ENCODE data around the gene CLDN18. TPM values are rescaled to one million over a fixed set of nuclear protein-coding genes. Genes with fewer than 3 reads are reported as not detected.

The CLDN18 gene
- polyA plus RNA-seq, 6 donors from 2014 or later, result not detected

DNA sequence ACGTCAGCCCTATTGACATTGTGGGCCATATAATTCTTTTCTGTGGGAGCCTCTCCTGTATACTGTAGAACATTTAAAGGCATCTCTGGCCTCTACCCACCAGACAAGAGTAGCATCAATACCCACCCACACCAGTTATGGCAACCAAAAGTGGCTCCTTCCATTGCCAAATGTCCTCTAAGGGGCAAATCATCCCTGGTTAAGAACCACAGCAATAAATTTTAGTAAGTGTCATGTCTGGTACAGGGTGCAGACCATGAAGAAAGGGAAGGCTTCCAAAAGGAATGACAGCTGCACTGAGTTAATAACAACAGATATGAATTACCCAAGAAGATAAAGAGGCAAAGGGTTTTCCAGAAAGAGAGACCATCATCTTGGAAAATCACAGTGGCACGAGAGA, 6.9 kb upstream of the CLDN18 start:
- ATAC-seq (ENCODE audit: low read depth in 2 of 2) (no peak), DNase-seq (no peak)
- H3K36me3 Mint-ChIP-seq, result no peaks in the 10 kb centered on the region
- no peak overlapping the region for H3K4me3 Mint-ChIP-seq
- peaks cover 4 to 20% (median 19%) of the 10 kb centered on the region in 3 donors for H3K27me3 Mint-ChIP-seq
- H3K27ac Mint-ChIP-seq, result peak overlapping the region in 1 of 6 donors; percentile 72
- no peaks in the 10 kb centered on the region for H3K4me1 Mint-ChIP-seq
- H3K9me3 Mint-ChIP-seq, result peaks cover 0 to 3% (median 0%) of the 10 kb centered on the region in 7 donors

DNA sequence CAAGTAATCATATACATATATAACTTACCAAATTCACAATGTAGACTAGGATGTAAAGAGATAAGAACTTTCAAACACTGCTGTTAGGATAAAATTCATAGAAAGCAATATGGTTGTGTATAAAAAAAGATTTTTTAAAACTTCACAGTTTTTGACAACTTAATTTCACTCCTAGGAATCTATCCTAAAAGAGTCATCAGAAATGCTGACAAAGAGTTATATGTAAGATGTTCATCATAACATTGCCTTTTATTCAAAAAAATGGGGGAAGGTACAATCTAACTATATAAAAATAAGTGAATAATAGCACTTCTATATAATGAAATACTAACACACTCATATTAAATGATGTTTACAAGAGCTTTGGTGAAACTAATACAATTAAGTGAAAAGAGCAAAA, 4.3 kb upstream of the CLDN18 start:
- Mint-ChIP-seq H3K4me1 (no peaks in the 10 kb centered on the region), H3K27ac (no peak overlapping the region), H3K36me3 (no peaks in the 10 kb centered on the region), H3K27me3 (peaks cover 0 to 4% (median 2%) of the 10 kb centered on the region in 3 donors), H3K9me3 (no peaks in the 10 kb centered on the region), H3K4me3 (no peak overlapping the region)
- ATAC-seq (ENCODE audit: low read depth in 2 of 2) (no peak), DNase-seq (no peak)

DNA sequence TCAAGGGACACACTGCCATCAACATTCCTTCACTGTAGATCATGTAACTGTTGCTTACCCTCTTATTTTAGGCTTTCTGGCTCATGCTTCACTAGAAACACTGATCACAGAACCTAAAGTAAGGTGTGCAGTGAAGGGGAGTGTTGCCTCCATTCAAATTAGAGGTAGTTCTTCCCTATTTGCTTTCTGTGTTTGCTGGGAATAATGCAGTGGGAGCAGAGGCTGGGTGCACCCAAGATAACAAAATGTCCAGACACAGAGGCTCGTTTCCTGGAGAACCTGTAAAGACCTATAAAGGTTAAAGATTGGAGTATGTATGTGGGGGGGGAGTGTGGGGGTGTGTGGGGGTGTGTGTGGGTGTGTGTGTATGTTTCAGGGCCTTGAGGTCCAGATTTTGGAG, 2.1 kb upstream of the CLDN18 start:
- H3K27ac Mint-ChIP-seq, result no peak overlapping the region
- no peak overlapping the region for H3K4me3 Mint-ChIP-seq
- no peaks in the 10 kb centered on the region for H3K9me3 Mint-ChIP-seq

DNA sequence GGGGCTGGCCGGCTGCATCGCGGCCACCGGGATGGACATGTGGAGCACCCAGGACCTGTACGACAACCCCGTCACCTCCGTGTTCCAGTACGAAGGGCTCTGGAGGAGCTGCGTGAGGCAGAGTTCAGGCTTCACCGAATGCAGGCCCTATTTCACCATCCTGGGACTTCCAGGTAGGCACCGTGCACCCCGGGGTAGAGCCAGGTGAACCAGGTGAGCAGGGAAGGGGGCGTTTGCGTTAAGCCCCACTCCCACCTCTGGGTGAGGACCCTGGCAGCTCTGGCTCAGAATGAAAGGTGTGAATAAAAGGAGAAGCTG, 267 bp downstream of the CLDN18 start:
- H3K9me3 Mint-ChIP-seq, result peaks cover 0 to 4% (median 0%) of the 10 kb centered on the region in 7 donors
- H3K27me3 Mint-ChIP-seq, result peaks cover 6 to 15% (median 9%) of the 10 kb centered on the region in 3 donors
- H3K36me3 Mint-ChIP-seq, result no peaks in the 10 kb centered on the region
- no peak for ATAC-seq (ENCODE audit: low read depth in 2 of 2)
- no peaks in the 10 kb centered on the region for H3K4me1 Mint-ChIP-seq
- no peak for DNase-seq
- H3K4me3 Mint-ChIP-seq, result no peak overlapping the region
- H3K27ac Mint-ChIP-seq, result no peak overlapping the region

More for the DNA sequence above, 2.1 kb upstream of the CLDN18 start:
- Mint-ChIP-seq H3K27me3 (peaks cover 0 to 10% (median 9%) of the 10 kb centered on the region in 3 donors), H3K36me3 (no peaks in the 10 kb centered on the region), H3K4me1 (no peaks in the 10 kb centered on the region)
- ATAC-seq (ENCODE audit: low read depth in 2 of 2) (no peak), DNase-seq (no peak)

DNA sequence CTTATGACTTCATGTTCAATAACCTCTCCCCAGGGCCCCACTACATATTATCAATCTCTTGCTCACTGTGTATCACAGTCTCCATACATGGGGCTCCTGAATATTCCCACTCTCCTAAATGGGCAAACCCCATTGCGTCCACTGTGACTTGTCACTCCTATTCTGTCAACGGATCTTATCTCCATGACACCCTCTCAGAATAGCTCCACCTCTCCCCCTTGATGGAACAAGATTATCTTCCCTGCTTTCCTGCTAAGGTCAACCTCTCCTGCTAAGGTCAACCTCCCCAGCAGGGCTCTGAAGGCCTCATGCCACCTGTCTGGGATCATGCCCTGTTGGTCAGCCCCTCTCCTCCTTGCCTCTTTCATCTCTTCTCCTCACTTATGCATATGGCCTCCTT, 1.8 kb downstream of the CLDN18 start:
- Mint-ChIP-seq H3K27ac (no peak overlapping the region), H3K4me3 (no peak overlapping the region), H3K36me3 (no peaks in the 10 kb centered on the region), H3K27me3 (peaks cover 5 to 15% (median 6%) of the 10 kb centered on the region in 3 donors), H3K4me1 (no peaks in the 10 kb centered on the region), H3K9me3 (peaks cover 0 to 4% (median 0%) of the 10 kb centered on the region in 7 donors)
- DNase-seq (no peak), ATAC-seq (ENCODE audit: low read depth in 2 of 2) (no peak)

DNA sequence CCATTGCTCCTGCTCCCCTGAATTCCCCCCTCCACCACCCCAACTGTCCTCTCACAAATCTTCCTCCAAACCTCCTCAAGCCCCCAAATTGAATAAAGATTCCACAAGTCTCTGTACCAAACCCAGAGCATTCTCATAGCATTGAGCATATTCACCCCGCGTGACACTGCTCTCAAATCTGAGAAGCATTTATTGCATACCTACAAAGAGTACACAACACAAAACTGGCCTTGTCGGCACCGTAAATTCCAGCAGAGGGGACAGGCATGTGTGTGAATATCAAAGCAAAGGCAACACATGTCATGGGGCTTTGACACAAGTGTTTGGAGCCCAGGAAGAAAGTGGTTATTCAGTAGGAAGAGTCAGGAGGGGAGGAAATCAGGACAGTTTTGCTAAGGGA, 2.6 kb downstream of the CLDN18 start:
- no peak overlapping the region for H3K27ac Mint-ChIP-seq
- no peaks in the 10 kb centered on the region for H3K4me1 Mint-ChIP-seq
- ATAC-seq (ENCODE audit: low read depth in 2 of 2), result no peak
- no peak overlapping the region for H3K4me3 Mint-ChIP-seq
- H3K27me3 Mint-ChIP-seq, result peaks cover 5 to 15% (median 6%) of the 10 kb centered on the region in 3 donors
- DNase-seq, result no peak
- H3K36me3 Mint-ChIP-seq, result no peaks in the 10 kb centered on the region
- H3K9me3 Mint-ChIP-seq, result peaks cover 0 to 4% (median 0%) of the 10 kb centered on the region in 7 donors

DNA sequence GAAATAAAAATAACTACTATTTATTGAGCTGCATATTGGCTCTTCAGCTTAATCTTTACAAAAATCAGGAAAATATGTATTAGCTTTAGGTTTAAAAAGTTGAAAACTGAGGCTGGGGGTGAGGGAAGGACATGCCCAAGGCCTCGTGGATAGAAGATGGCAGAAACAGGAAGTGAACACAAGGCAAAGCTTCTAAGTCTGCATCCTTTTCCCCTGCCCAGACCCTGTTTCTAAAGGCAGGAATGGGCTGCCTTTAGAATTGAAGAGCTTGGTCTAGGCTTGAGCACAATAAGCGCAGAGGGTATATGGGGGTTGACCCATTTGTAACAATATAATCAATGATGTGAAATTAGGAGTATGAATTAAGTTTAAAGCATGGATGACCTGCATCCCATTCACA, 6.1 kb downstream of the CLDN18 start:
- Mint-ChIP-seq H3K4me3 (no peak overlapping the region), H3K4me1 (no peaks in the 10 kb centered on the region), H3K27ac (no peak overlapping the region), H3K9me3 (peaks cover 0 to 4% (median 0%) of the 10 kb centered on the region in 7 donors), H3K36me3 (no peaks in the 10 kb centered on the region), H3K27me3 (peaks cover 5 to 15% (median 6%) of the 10 kb centered on the region in 3 donors)
- DNase-seq (no peak), ATAC-seq (ENCODE audit: low read depth in 2 of 2) (no peak)

DNA sequence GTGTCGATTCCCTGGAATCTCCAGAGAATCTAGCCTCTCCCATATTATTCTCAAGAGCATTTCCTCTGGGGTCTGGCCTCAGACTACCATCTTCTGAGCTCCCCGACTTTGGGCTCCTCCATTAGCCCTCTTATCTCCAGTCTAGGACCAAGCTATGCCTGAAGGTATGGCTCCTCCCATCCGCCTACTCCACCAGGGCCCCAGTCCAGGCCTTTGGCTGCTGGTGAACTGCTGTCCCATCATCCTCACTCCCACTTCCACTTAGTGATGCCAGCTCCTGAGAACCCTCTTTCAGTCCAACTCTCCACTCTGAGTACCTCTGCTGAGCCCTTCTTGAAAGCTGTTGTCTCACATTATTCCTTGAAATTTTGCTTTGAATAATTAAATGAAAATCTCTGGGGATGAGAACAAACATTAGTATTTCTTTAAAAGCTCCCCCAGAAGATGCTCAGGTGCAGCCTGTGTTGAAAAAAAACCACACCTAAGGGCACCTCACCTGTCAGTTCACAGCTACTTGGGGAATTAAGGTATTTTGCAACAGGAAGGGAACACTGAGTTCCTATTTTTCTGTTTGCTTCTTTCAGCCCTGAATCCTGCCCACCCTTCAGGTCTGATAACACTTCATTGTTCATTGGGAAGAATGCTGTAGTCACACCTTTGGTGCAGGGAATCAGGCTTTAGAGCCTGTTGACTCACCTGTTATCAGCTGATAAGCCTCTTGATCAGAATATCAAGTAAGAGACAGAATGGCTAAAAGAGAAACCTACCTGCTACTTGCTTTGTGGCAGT, 9.5 kb downstream of the CLDN18 start:
- no peak overlapping the region for H3K4me3 Mint-ChIP-seq
- H3K4me1 Mint-ChIP-seq, result no peaks in the 10 kb centered on the region
- no peak for ATAC-seq (ENCODE audit: low read depth in 2 of 2)

DNA sequence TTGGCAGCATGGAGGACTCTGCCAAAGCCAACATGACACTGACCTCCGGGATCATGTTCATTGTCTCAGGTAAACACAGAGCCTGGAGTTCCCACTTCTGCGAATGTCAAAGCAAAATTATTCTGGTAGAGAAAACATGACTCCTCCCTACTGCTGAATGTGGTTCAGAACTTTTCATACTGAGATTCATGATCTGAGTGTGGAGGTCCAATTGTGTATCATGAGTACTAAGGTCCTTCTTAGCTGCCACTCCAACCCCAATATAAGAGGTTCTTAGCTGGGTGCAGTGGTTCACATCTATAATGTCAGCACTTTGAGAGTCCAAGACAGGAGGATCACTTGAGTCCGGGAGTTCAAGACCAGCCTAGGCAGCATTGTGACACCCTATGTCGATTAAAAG, 13.8 kb downstream of the CLDN18 start:
- no peak overlapping the region for H3K27ac Mint-ChIP-seq
- no peak overlapping the region for H3K4me3 Mint-ChIP-seq
- ATAC-seq (ENCODE audit: low read depth in 2 of 2) (no peak), DNase-seq (no peak)
- H3K36me3 Mint-ChIP-seq, result no peaks in the 10 kb centered on the region
- peaks cover 0 to 17% (median 15%) of the 10 kb centered on the region in 3 donors for H3K27me3 Mint-ChIP-seq
- no peaks in the 10 kb centered on the region for H3K4me1 Mint-ChIP-seq
- H3K9me3 Mint-ChIP-seq, result no peaks in the 10 kb centered on the region

More for the DNA sequence above, 9.5 kb downstream of the CLDN18 start:
- H3K27ac Mint-ChIP-seq, result peak overlapping the region in 1 of 6 donors; percentile 63
- no peaks in the 10 kb centered on the region for H3K27me3 Mint-ChIP-seq
- DNase-seq, result no peak
- no peaks in the 10 kb centered on the region for H3K9me3 Mint-ChIP-seq
- no peaks in the 10 kb centered on the region for H3K36me3 Mint-ChIP-seq

DNA sequence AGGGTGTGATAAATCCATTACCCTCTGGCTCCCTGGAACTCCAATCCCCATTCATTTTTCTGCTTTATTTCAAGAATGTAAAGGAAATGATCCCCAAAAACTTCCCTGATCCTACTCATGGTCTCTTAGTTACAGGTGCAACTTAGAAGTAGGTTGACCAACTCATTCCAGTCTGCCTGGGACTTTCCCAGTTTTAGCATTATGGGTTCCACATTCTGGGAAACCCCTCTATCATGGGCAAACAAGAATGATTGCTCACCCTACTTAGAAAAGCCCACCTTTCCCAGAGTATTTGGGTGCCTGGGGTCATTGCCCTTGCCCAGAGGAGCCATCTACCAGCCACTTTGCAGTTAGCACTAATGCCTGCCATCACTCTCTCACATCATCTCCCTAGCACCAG, 15.6 kb downstream of the CLDN18 start:
- H3K27me3 Mint-ChIP-seq, result peaks cover 0 to 17% (median 15%) of the 10 kb centered on the region in 3 donors
- no peak overlapping the region for H3K4me3 Mint-ChIP-seq
- H3K9me3 Mint-ChIP-seq, result no peaks in the 10 kb centered on the region
- no peaks in the 10 kb centered on the region for H3K36me3 Mint-ChIP-seq
- ATAC-seq (ENCODE audit: low read depth in 2 of 2) (no peak), DNase-seq (no peak)
- no peaks in the 10 kb centered on the region for H3K4me1 Mint-ChIP-seq
- no peak overlapping the region for H3K27ac Mint-ChIP-seq

DNA sequence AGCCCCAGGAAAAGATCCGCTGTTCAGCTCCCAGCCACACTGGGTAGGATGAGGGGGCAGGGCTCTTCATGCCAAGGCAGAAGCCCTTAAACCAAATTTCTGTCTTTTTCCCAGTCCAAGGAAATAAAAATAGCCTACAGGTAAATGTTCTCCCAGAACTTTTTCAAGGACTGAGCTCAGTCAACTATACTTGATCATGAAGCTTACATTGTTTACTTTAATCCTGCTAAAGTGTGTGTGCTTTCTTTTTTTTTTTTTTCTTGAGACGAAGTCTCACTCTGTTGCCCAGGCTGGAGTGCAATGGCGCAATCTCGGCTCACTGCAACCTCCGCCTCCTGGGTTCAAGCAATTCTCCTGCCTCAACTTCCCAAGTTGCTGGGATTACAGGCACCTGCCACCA, 17.9 kb downstream of the CLDN18 start:
- no peaks in the 10 kb centered on the region for H3K4me1 Mint-ChIP-seq
- no peaks in the 10 kb centered on the region for H3K9me3 Mint-ChIP-seq
- no peaks in the 10 kb centered on the region for H3K36me3 Mint-ChIP-seq
- H3K4me3 Mint-ChIP-seq, result no peak overlapping the region
- DNase-seq, result no peak
- ATAC-seq (ENCODE audit: low read depth in 2 of 2), result no peak
- H3K27ac Mint-ChIP-seq, result no peak overlapping the region
- peaks cover 5 to 25% (median 17%) of the 10 kb centered on the region in 3 donors for H3K27me3 Mint-ChIP-seq

DNA sequence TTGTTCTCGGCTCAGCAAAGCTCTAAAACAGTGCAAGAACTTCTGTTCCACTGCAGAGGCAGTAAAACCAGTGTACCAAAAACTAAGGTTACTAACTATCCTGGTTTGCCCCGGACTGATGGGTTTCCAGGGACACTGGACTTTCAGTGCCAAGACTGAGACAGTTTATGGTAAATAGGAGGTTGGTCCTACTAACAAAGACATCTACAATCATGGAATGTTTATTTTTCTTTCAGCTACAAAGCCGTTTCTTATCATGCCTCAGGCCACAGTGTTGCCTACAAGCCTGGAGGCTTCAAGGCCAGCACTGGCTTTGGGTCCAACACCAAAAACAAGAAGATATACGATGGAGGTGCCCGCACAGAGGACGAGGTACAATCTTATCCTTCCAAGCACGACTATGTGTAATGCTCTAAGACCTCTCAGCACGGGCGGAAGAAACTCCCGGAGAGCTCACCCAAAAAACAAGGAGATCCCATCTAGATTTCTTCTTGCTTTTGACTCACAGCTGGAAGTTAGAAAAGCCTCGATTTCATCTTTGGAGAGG, 20.8 kb downstream of the CLDN18 start:
- no peak overlapping the region for H3K27ac Mint-ChIP-seq
- H3K27me3 Mint-ChIP-seq, result peaks cover 21 to 30% (median 29%) of the 10 kb centered on the region in 3 donors
- no peaks in the 10 kb centered on the region for H3K9me3 Mint-ChIP-seq
- H3K4me1 Mint-ChIP-seq, result no peaks in the 10 kb centered on the region
- DNase-seq (no peak), ATAC-seq (ENCODE audit: low read depth in 2 of 2) (no peak)
- no peaks in the 10 kb centered on the region for H3K36me3 Mint-ChIP-seq
- H3K4me3 Mint-ChIP-seq, result no peak overlapping the region

DNA sequence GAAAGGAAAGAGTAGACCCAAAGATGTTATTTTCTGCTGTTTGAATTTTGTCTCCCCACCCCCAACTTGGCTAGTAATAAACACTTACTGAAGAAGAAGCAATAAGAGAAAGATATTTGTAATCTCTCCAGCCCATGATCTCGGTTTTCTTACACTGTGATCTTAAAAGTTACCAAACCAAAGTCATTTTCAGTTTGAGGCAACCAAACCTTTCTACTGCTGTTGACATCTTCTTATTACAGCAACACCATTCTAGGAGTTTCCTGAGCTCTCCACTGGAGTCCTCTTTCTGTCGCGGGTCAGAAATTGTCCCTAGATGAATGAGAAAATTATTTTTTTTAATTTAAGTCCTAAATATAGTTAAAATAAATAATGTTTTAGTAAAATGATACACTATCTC, 21.6 kb downstream of the CLDN18 start:
- H3K4me1 Mint-ChIP-seq, result no peaks in the 10 kb centered on the region
- ATAC-seq (ENCODE audit: low read depth in 2 of 2), result no peak
- H3K9me3 Mint-ChIP-seq, result no peaks in the 10 kb centered on the region
- H3K27ac Mint-ChIP-seq, result no peak overlapping the region
- H3K27me3 Mint-ChIP-seq, result peaks cover 21 to 25% (median 22%) of the 10 kb centered on the region in 3 donors
- no peak for DNase-seq
- no peak overlapping the region for H3K4me3 Mint-ChIP-seq
- no peaks in the 10 kb centered on the region for H3K36me3 Mint-ChIP-seq

DNA sequence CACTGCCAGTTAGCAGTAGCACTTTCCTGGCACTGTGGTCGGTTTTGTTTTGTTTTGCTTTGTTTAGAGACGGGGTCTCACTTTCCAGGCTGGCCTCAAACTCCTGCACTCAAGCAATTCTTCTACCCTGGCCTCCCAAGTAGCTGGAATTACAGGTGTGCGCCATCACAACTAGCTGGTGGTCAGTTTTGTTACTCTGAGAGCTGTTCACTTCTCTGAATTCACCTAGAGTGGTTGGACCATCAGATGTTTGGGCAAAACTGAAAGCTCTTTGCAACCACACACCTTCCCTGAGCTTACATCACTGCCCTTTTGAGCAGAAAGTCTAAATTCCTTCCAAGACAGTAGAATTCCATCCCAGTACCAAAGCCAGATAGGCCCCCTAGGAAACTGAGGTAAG, 22.6 kb downstream of the CLDN18 start:
- H3K27ac Mint-ChIP-seq, result no peak overlapping the region
- H3K27me3 Mint-ChIP-seq, result peaks cover 16 to 21% (median 21%) of the 10 kb centered on the region in 3 donors
- no peak for ATAC-seq (ENCODE audit: low read depth in 2 of 2)
- DNase-seq, result no peak
- no peak overlapping the region for H3K4me3 Mint-ChIP-seq
- H3K36me3 Mint-ChIP-seq, result no peaks in the 10 kb centered on the region
- H3K9me3 Mint-ChIP-seq, result no peaks in the 10 kb centered on the region
- peaks cover 0 to 2% (median 0%) of the 10 kb centered on the region in 3 donors for H3K4me1 Mint-ChIP-seq
